Measurements from ENCODE around the gene HMCN1.

HMCN1 gene

DNA sequence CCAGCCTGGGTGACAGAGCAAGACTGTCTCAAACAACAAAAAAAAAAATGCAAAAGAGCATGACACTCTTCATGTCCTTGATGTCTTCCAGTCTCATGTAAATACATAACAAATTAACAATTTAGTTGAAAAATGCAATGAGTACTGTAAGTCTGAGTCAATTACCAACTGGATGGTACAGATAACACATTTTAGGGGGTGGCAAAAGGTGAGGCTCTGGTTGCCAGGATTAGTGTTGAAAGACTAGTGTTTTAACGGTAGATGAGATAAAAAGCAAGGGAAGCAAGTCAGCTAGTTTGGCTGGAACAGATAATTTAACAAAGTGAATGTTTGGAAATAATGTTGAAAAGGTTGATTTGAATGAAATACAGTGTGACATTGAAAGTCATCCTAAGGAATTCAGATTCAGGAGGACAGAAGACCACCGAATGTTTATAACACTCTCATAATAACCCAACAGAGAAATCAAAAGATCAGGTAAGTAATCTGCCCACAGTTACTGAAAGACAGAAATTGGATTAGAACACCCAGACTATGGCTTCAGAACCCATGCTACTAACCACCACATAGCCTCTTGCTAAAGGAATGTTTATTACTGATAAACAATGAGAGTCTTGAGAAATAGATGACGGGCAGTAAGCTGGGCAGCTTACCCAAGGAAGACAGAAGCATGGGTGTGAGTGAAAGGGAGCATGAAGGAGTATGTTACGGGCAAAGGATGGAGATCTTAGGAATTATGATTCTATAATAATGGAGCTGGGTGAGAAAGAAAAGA, 312.4 kb downstream of the HMCN1 start:
- no peak for FAIRE-seq

DNA sequence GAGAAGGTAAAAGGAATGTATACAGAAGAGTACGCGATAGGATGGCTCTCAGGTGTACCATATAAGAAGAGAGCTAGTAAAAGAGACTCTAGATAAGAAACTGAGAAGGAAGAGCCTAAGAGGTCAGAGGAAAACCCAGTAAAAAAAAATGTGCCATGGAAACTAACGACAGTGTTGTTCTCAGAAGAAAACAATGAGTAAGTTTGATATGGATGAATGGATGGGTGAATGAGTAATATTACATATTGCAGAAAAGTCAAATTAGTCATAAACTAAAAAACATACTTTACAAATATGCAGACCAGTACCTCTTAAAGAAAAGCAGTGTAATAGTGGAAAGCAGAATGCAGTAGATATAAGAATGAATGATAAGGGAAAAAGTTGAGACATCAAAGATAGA, 316.2 kb downstream of the HMCN1 start:
- no peak for FAIRE-seq

DNA sequence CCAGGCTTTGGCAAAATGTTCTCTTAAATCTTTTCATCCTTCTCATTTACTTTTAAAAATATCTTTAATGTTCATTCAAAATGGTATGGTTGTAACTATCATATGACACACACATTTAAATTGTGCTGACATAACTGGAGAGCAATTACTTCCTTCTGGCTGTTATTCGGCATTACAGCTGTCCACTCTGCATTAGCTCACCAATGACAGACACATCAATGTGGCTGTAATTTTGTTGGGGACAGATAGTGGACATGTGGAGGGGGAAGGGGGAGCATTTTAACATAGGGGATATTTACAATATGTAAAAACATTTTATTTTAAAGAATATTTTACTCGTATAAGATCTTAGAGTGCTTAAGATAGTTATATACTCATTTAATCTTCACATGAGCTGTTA, 319.8 kb downstream of the HMCN1 start:
- no peak for FAIRE-seq

DNA sequence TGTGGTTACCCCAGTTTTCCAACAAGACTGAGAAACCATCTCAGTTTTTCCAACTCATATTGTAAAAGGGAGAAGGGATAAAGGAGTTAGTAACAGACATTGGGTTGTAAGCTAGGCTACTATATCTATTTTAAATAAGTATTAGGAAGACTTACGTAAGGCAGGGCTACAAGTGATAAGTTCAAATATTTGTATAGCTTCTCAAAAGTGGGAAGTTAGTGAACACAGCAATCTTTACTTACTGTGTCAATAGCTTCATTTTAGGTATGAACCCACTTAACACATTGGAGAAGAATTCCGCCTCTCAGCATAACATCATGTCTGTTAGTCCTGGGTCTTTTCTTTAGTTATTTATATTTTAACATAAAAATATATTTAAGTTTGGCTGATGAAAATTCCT, 320.7 kb downstream of the HMCN1 start:
- FAIRE-seq, result no peak

DNA sequence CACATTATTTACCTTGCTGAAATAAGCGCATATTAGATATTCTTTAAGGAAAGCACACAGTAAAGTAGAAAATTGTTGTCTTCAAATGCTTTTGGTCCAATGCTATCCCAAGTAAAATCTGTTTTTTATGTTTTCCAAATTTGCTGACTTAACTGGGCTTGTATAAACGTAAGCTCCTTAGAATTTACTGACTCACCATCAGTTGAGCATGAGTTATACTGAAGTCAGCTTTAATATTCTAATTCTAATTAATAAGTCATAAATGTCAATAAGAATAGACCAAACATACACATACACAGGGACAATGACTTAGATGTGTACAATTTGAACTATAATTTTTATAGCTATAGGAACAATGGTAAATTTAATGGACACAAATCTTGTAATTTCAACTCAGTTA, 321.7 kb downstream of the HMCN1 start:
- no peak for FAIRE-seq

DNA sequence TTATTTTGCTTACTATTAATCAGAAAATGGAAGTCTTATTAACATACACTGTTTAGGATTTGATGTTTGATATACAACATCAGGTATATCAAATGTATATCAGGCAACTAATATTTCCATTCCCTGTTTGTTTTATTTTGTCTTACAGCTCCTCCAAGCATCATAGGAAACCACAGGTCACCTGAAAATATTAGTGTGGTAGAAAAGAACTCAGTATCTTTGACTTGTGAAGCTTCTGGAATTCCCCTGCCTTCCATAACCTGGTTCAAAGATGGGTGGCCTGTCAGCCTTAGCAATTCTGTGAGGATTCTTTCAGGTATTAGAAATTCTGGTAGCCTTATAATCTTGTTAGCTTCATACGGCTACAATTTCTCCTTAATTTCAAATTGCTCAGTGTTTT, 322.9 kb downstream of the HMCN1 start:
- no peak for FAIRE-seq

DNA sequence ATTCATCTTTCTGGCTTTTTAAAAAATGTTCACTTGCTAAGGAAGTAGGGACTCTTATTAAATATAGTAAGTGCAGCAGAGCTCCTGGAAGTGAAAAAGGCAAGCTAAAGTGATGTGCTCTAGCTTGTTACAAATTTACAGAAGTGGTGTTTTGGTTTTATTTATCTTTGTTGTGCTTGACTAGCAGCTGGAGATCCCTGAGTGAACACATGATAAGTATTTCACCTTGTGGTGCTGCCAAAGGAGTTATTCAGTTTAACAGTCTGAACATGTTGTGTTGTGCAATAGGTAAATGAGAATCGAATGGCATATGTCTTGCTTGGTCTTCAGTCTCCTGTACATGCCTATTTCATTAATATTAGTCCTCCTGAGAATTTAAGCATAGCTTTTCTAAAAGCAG, 325.1 kb downstream of the HMCN1 start:
- FAIRE-seq, result no peak

DNA sequence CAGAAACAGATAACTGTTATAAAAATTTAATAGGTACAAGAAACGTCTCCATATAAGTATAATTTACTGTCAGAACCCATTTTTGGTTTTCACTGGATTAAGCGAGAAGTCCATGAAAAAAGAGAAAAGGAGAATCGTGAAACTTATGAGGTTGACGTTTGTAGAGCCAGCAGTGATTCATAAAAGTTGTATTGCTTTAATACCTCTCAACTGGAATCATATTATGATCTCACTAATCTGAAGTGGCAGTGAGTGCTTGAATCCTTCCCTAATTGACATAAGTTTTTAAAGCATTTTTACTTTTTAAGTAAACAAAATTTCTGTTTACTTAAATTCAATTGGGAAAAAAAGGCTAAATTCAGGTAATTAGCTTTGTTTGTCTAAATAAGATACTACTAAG, 325.6 kb downstream of the HMCN1 start:
- FAIRE-seq, result no peak

DNA sequence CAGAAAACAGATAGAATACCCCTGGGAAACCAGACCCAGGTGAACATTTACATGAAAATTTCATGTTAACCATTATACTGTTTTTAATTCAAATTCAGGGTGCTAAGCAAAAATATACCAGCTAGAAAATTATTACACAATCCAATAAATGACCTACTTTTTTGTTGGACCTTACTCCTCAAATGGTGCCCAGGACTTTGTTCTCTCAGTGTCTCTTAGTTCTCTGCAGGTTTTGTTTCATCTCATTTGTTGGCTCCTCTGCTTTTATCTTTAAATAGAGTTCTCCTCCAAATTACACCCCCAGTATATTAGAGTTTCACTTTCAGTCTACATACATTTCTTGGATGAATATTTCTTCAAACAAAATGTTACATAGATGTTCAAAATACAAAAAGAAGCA, 326.0 kb downstream of the HMCN1 start:
- FAIRE-seq, result no peak

DNA sequence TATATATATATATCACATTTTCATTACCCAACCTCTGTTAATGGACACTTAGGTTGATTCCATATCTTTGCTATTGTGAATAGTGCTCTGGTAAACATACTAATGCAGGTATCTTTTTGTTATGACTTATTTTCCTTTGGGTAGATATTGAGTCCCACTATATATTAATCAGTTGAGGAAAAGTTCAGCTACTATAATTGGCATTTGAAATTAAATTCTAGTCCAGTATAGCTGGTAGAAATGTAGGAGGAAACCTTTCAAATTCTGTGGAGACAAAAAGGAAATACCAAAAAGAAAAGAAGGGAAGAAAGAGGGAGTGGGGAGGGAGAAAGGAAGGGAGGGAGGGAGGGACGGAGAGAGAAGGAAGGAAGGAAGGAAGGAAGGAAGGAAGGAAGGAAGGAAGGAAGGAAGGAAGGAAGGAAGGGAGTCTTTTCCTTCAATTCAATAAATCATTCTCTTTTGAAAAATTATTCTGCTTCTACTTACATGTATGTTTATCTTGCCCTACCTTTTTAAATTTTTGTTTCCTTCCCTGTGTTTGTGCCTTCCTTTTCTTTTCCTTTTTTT, 329.0 kb downstream of the HMCN1 start:
- FAIRE-seq, result no peak

DNA sequence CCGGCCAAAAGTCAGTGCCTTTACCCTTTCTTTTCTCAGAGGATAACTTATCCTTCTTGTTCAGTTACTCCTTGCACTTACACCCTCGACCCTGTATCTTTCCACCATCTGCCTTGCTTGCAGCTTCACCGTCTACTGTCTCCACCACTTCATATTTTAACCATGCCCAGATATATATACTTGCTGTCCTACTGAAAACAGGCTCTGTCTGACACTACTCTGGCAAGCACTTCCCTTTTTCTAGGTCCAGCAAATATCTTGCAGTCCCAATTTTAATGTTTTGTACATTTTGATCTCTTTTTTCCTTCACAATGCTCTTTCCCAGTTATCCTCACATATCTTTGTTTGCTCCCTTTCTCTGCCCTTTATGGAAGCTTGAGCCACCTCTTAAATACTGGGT, 332.2 kb downstream of the HMCN1 start:
- no peak for FAIRE-seq

DNA sequence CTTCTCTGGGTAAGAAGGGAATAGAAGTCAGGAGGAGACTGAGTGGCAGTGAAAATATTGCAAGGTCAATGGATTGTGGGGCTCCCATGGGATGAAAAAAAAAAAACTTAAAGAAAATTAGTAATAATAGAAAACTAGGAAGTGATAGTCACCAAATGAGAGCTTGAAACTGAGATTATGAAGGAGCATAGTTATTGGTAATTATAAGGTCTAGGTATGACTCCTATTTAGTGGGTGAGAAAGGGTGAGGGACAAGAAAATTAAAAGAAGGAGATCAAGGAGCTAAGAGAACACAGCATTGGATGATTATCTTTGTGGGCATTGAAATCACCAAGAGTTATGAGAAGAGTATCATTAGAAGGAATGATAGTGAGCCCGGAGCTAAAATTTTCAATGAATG, 339.5 kb downstream of the HMCN1 start:
- FAIRE-seq, result no peak

DNA sequence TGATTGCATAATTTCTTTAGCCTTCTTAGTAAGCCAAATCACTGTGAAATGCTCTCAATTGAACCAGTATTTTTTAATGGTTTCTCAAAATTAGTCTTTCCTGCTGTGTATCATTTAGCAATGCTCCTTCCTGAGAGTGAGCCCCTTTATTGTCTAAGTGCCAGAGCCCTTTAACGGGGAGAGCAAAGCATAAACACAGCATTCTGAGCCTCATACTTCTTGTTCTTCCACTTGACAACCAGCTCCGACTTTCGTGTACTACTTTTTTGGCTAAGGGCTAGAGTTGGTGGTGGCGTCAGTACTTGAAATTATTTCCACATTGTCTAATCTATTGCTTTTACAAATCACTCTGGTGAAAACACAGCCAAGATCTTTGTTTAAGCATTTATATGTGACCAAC, 341.8 kb downstream of the HMCN1 start:
- no peak for FAIRE-seq

DNA sequence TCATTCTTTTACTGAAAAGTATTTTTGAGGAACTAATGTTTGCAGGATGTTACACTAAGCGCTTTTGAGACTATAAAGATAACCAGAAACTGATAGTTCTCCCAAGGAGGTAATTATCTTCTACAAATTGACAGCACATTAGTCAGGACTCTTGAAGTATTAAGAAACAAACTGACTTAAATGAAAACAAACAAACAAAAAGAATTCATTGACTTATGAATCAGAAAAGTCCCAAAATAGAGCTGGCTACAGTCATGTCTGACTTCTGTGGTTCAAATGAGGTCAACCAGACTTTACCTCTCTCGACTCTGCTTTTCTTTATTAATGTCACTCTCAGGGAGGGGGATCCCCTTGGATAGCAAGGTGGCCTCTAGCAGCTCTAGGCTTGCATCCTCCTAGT, 344.1 kb downstream of the HMCN1 start:
- no peak for FAIRE-seq

DNA sequence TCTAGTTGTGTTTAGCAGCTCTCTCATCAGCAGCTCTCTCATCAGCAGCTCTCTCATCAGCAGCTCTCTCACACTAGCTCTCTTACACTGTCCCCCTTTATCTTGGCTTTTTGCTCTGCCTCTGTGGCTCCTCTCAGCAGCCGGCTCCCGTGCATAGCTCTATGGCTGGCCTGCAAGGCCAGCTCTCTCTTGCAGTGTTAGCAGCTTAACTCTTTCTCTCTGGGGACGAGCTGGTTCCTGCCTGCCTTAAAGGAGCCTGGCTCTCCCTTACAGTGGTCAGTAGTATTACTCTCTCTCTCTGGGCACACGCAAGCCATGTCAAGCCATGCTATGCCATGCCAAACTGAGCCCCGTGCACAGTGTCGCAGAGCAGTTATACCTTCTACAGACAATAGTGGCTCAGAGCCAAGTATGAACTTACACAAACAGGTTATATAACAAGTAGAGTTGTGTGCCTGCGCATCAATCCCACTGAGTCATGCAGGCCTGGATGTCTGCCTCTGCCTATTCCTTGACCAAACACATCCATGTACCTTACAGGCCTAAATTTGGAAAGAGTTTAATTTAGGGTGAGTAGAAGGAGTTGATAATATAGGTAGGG, 345.0 kb downstream of the HMCN1 start:
- no peak for FAIRE-seq

DNA sequence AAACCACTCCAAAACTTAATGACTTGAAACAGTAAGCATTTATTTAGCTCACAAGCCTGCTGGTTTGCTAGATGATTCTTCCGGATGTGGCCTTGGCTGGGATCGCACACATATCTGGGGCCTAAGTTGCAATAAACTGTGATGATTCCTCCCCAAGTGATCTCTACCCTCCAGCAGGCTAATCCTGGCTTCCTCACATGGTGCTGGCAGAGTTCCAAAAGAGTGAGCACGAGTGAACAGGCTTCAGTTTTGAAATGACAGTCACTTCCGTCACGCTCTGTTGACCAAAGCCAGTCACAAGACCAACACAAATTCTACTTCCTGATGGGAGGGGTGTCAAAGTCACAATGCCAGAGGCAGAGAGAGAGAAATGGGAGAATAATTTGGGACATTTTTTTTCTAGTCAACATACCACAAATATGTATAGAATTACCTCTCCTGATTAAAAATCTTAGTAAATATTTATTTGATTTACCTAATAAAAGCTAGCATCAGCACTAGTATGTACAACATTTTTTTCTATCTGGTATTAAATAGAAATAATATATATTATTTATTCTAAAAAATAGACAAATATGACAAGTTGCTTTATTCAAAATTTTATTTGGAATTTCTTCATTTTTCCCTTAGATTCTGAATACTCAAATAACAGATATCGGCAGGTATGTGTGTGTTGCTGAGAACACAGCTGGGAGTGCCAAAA, 348.2 kb downstream of the HMCN1 start:
- FAIRE-seq, result no peak

DNA sequence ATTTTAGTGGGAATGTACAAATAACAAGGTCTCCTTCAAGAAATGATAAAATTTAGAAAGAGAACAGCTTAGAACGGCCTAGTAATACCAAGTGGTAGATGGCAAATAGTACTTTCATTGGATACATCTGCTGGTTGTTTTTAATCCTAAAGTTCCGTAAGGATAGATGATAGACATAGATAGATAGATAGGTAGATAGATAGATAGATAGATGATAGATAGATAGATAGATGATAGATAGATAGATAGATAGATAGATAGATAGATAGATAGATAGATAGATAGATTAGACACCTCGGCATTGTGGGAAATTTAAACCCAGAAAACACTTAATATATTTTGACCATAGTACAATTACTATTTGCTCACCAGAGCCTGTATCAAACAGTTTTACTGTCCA, 352.4 kb downstream of the HMCN1 start:
- FAIRE-seq, result no peak

DNA sequence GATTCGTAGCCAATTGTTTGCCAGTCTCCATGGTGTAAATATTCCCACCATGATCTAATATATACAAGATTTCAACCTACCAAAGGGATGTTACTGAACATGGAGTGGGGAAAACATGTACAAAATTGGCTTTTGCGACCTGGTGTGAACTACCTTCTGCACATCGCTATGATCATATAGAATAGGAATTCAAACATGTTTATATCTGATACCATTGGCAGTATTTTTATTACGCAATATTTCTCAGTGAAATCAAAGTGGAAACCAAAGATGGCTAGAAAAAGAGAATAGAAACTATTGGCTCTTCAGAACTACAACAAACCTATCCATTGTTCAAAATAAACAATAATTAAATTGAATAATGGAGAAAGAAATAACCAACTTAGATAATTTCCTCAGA, 355.7 kb downstream of the HMCN1 start:
- FAIRE-seq, result no peak

DNA sequence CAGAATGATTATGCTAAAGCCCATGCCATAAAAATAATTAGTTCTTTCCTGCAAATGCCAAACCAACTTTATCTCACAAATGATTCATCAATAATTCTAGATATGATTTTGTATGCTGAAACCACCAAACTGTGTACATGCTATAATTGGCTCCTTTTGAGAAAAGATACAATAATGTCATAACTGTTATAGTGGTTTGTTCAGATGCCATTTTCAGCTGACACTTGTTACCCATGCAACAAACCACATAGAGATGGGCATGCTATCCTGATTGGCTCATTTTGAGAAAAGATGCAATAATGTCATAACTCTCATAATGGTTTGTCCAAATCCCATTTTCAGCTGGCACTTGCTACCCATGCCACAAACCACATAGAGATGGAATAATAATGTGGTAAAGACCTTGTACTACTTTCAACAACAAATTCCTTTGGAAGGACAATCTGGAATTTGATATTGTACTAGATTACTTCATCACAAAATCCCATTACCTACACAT, 357.1 kb downstream of the HMCN1 start:
- no peak for FAIRE-seq

DNA sequence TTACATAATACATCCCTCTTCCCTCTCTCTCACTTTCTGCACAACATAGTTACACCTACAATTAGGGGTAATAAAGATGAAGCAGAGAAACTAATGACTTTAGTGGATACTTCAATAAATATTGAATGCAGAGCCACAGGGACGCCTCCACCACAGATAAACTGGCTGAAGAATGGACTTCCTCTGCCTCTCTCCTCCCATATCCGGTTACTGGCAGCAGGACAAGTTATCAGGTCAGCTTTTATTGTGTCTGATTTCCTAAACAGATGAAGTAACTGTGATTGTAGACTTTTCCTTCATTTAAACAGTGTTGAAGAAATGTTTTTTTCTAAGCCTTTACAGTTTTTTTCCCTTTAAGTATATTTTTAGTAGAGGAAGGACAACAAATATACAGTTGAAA, 359.2 kb downstream of the HMCN1 start:
- FAIRE-seq, result no peak

DNA sequence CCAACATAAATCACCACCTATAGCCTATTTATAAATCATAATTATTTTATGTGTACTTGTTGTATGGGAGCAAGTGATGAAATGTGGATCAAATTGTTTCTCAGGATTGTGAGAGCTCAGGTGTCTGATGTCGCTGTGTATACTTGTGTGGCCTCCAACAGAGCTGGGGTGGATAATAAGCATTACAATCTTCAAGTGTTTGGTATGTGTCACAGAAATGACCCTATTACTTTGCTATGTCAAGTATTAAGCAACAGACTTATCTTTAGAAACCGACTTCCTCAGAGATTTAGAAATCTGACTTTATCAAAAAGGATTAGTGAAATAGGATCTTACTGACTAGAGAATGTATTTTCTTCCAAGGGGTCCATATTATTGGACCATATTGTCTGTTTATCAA, 360.0 kb downstream of the HMCN1 start:
- FAIRE-seq, result no peak

DNA sequence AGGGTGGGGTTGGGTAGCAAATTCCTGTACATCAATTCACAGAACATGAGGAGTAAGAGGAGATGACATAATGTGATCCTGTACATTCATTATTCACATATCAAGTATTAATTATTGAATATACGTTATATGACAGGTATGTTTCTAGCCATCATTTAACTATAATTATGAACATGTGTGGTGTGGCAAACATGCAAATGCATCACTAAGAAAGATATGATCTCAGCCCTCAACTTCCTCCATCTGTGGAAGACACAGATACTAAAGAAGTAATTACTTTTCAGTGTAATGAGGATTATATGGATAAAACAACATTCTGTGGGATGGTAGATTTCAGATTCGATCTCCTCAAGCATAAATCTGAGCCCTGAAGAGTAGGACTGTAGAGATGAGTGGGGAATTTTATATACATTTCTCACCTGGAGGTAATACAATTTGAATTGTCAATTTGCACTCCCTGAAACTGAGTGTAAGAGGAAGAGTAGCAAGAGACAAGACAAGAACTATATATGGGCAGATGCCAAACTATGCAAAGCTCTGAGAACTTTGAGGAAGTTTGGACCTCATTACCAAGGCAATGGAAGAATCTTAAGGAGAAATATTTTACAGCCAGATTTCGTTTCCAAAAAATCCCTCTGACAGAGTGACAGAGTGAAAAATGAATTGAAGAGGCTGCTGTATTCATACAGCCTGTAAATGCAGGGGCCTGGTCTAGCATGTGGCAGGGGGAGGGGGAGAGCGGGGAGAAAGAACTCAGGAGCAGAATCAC, 365.3 kb downstream of the HMCN1 start:
- FAIRE-seq, result no peak

DNA sequence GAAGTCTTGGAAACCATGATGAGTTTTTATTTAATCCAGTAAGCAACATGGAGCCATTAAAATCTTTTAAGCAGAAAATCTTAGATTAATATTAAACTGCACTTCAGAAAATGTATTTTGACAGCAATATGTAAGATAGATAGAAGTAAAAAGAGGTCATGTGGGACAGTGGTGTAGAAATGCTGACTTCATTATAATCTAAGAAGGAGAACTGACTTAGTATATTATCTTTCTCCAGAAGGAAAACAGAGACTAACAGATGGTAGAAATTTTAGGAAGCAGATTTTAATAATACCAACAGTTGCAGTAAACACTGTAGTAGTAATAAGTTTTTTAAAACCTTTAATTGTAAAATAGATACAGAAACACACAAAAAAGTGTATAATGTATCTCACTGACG, 367.9 kb downstream of the HMCN1 start:
- no peak for FAIRE-seq

Measured in A204.1 (cell line).